Glutamatergic neuron (in vitro differentiated cells): Measurements from ENCODE around the gene TCL1B. TPM values are rescaled to one million over a fixed set of nuclear protein-coding genes. Genes with fewer than 3 reads are reported as not detected.

ENCODE experiments used
- DNase-seq: peaks from one replicate; pipeline ENCODE4 v3.0.0; 2022
- H3K27ac Mint-ChIP-seq: one replicate; pipeline ENCODE4 v1.8.0; 2020; ENCODE audit warnings: mild to moderate bottlenecking, mixed read lengths, inconsistent platforms; ENCODE audit not compliant: unreplicated experiment
- H3K27me3 Mint-ChIP-seq: one replicate; pipeline ENCODE4 v1.8.0; 2020; ENCODE audit warnings: mild to moderate bottlenecking, moderate library complexity, mixed read lengths, inconsistent platforms; ENCODE audit not compliant: unreplicated experiment
- H3K36me3 Mint-ChIP-seq: one replicate; pipeline ENCODE4 v1.8.0; 2020; ENCODE audit warnings: mild to moderate bottlenecking, mixed read lengths, inconsistent platforms; ENCODE audit not compliant: unreplicated experiment
- H3K4me1 Mint-ChIP-seq: one replicate; pipeline ENCODE4 v1.8.0; 2020; ENCODE audit warnings: mild to moderate bottlenecking, low read depth, mixed read lengths, inconsistent platforms; ENCODE audit not compliant: unreplicated experiment
- H3K4me3 Mint-ChIP-seq: one replicate; pipeline ENCODE4 v1.8.0; 2020; ENCODE audit warnings: mild to moderate bottlenecking, mixed read lengths, inconsistent platforms; ENCODE audit not compliant: unreplicated experiment
- H3K9me3 Mint-ChIP-seq: one replicate; pipeline ENCODE4 v1.8.0; 2020; ENCODE audit warnings: mild to moderate bottlenecking, moderate library complexity, mixed read lengths, inconsistent platforms; ENCODE audit not compliant: unreplicated experiment
- CTCF ChIP-seq: fragments of 200-600 bp; sonication (generic); IDR thresholded peaks from one replicate; pipeline ENCODE4 v1.5.0; 2021; ENCODE audit not compliant: partially characterized antibody, unreplicated experiment
- total RNA-seq: library from RNA; stranded (reverse); fragmentation: NEBNext Ultra II Directional; extraction: Animal tissue kit (Norgen Biotek cat#: 25700); gene quantifications from one replicate; pipeline ENCODE4 v1.2.1, GENCODE V29; 2021; ENCODE audit not compliant: unreplicated experiment

TCL1B gene
- total RNA-seq, 1 donor from 2014 or later, result not detected

DNA sequence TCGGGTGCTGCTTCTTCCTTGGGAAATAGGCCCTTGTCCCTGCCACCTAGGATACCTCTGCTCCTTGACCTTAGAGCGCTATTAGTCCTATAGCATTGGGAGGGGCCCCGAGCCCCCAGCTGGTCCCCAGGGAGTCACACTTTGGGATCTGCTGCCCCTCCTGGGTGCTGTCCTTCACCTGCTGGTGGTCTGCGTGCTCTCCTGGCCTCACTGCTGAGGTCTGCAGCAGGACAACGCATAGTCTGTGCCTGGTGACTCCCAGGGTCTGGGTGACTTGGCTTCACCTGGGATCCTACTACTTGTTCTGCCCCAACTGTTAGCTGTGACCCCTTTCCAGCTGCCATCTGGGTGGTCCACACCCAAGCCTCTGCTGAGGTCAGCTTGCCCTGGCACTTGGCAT lies 8.8 kb downstream of the TCL1B start:
- no peak for DNase-seq
- H3K27ac Mint-ChIP-seq, result no peak overlapping the region
- H3K9me3 Mint-ChIP-seq, result peaks cover 6% of the 10 kb centered on the region
- H3K4me3 Mint-ChIP-seq, result no peak overlapping the region
- no peaks in the 10 kb centered on the region for H3K36me3 Mint-ChIP-seq
- TF ChIP-seq CTCF, result no peak
- H3K4me1 Mint-ChIP-seq, result no peaks in the 10 kb centered on the region
- peaks cover 2% of the 10 kb centered on the region for H3K27me3 Mint-ChIP-seq

- Mint-ChIP-seq H3K4me1 (no peaks in the 10 kb centered on the region), H3K27ac (no peak overlapping the region), H3K4me3 (no peak overlapping the region), H3K9me3 (peaks cover 5% of the 10 kb centered on the region), H3K27me3 (peaks cover 2% of the 10 kb centered on the region), H3K36me3 (no peaks in the 10 kb centered on the region)
- no peak for TF ChIP-seq CTCF
- no peak for DNase-seq
These were observed 9.7 kb downstream of the TCL1B start for GRCh38 chr14:95695913-95696312.

- H3K4me3 Mint-ChIP-seq, result no peak overlapping the region
These were observed 10.5 kb downstream of the TCL1B start for GRCh38 chr14:95696741-95697140.

DNA sequence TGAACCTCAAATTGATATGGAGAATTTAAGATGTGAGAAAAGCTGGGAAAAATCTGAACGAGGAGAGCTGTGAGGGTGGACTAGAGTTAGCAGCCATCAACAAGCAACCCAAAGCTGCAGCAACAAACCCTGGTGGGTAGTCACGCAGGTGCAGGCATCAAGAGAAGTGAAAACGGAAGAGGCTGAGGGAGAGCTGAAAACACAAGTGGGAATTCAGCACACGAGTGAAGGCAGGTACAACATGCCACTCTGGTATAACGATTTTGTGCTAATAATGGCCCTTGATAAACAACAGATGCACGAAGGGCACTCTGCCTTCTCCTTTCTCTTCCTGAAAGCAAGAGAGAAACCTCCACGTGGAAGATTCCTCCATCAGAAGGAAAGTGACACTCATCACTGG lies 11.5 kb downstream of the TCL1B start:
- H3K4me1 Mint-ChIP-seq, result no peaks in the 10 kb centered on the region
- H3K27me3 Mint-ChIP-seq, result peaks cover 2% of the 10 kb centered on the region
- no peak for TF ChIP-seq CTCF
- no peak overlapping the region for H3K27ac Mint-ChIP-seq
- H3K9me3 Mint-ChIP-seq, result peaks cover 2% of the 10 kb centered on the region
- H3K4me3 Mint-ChIP-seq, result no peak overlapping the region
- no peaks in the 10 kb centered on the region for H3K36me3 Mint-ChIP-seq
- no peak for DNase-seq

More at GRCh38 chr14:95696741-95697140, 10.5 kb downstream of the TCL1B start:
- H3K27me3 Mint-ChIP-seq, result peaks cover 2% of the 10 kb centered on the region
- H3K36me3 Mint-ChIP-seq, result no peaks in the 10 kb centered on the region
- H3K4me1 Mint-ChIP-seq, result no peaks in the 10 kb centered on the region
- DNase-seq, result no peak
- no peak for TF ChIP-seq CTCF
- H3K27ac Mint-ChIP-seq, result no peak overlapping the region
- peaks cover 4% of the 10 kb centered on the region for H3K9me3 Mint-ChIP-seq

DNA sequence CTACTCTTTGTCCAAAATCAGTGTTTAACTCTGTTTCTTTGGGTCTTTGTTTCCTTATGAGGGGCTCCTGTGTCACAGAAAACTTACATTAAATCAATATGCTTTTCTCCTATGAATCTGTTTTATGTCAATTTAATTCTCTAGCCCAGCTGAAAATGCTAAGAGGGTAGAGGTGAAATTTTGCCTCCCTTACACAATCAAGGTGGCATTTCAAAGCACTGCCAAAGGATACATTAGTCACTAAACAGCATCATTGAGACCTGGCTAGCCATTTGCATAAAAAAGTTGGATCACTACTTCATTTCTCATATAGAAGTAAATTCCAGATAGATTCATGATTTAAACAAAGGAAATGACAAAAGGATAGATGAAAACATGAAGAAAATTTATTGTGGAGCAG lies 12.1 kb downstream of the TCL1B start:
- no peak overlapping the region for H3K4me3 Mint-ChIP-seq
- peaks cover 2% of the 10 kb centered on the region for H3K9me3 Mint-ChIP-seq
- H3K27ac Mint-ChIP-seq, result no peak overlapping the region
- no peak for TF ChIP-seq CTCF
- H3K36me3 Mint-ChIP-seq, result no peaks in the 10 kb centered on the region
- no peaks in the 10 kb centered on the region for H3K4me1 Mint-ChIP-seq
- DNase-seq, result no peak
- peaks cover 1% of the 10 kb centered on the region for H3K27me3 Mint-ChIP-seq
